ENCODE measurements around the gene UGT1A10.

The UGT1A10 gene

DNA sequence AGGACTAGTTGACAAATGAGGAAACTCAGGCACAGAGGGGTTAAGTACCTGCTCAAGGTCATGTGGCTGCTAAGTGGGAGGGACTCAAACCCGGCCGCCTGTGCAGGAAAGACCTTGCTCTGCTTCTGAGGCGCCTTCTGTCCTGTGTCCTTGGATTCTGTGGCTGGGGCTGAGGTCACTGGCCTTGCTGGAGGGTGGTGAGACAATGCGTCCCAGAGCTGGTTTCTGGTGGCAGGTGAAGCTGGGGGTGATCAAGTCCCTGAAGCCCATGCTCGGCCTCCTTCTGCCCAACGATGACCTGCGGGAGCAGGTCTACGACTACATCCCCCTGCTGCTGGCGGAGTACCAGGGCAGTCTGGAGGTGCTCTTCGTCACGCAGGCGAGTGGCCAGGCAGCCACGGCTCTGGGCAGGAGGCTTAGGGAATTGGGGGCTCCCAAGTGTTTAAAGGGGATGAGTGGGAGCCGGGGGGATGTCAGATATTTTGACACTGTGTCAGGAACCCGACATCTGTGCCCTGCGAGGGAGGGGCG, 157.9 kb downstream of the UGT1A10 start:
- peaks cover 17% of the 10 kb centered on the region for H3K4me1 Mint-ChIP-seq
- TF ChIP-seq, protein P1, sequence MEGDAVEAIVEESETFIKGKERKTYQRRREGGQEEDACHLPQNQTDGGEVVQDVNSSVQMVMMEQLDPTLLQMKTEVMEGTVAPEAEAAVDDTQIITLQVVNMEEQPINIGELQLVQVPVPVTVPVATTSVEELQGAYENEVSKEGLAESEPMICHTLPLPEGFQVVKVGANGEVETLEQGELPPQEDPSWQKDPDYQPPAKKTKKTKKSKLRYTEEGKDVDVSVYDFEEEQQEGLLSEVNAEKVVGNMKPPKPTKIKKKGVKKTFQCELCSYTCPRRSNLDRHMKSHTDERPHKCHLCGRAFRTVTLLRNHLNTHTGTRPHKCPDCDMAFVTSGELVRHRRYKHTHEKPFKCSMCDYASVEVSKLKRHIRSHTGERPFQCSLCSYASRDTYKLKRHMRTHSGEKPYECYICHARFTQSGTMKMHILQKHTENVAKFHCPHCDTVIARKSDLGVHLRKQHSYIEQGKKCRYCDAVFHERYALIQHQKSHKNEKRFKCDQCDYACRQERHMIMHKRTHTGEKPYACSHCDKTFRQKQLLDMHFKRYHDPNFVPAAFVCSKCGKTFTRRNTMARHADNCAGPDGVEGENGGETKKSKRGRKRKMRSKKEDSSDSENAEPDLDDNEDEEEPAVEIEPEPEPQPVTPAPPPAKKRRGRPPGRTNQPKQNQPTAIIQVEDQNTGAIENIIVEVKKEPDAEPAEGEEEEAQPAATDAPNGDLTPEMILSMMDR (IDR thresholded peaks at IDR 0.05): no peak
- no peak for DNase-seq
- no peaks in the 10 kb centered on the region for H3K9me3 Mint-ChIP-seq
- H3K27me3 Mint-ChIP-seq (ENCODE audit: low read depth, poor library complexity): peaks cover 7% of the 10 kb centered on the region
- H3K27ac Mint-ChIP-seq: no peak overlapping the region
- no peaks in the 10 kb centered on the region for H3K36me3 Mint-ChIP-seq (ENCODE audit: low read depth)
- no peak overlapping the region for H3K4me3 Mint-ChIP-seq

DNA sequence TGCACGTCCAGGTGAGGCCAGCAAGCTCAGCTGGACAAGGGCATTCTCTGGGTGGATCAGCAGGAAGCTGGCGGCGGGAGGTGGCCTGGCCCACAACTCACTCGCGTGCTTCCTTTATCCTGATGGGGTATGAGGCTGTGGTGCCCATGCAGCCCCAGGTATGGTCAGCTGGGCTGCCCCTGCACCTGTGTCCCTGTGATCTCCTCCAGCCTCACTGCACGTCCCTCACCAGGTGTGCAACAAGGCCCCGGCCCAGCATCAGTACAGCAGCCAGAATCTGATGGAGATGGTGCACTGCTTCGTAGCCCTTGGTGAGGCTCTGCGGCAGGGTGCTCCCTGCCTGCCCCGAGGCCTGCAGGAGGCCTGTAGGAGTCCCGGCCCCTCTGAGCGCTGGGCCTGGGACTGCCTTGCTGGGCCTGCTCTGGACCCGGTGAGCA, 159.5 kb downstream of the UGT1A10 start:
- no peaks in the 10 kb centered on the region for H3K36me3 Mint-ChIP-seq (ENCODE audit: low read depth)
- no peak overlapping the region for H3K4me3 Mint-ChIP-seq
- H3K27ac Mint-ChIP-seq: no peak overlapping the region
- H3K27me3 Mint-ChIP-seq (ENCODE audit: low read depth, poor library complexity): peaks cover 8% of the 10 kb centered on the region
- TF ChIP-seq, protein P1 (IDR thresholded peaks at IDR 0.05): no peak
- DNase-seq: no peak
- peaks cover 5% of the 10 kb centered on the region for H3K9me3 Mint-ChIP-seq
- peaks cover 15% of the 10 kb centered on the region for H3K4me1 Mint-ChIP-seq

DNA sequence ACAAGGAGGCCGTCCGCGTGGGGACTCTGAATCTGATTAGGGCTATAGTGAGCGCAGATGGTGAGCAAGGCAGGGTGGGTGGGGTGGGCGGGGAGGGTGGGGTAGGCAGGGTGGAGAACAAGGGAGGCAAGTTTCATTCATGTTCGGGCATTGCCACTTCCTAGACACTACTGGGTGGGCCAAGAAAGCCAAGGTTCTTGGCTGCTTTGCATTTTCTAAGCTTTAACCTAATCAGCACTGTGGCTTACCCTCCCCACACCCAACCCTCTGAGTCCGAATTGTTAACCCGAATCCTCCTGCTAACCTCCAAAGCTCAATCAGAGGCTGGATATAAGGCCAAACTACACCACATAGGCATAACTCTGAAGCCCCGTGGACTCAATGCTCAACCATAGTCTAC, 160.0 kb downstream of the UGT1A10 start:
- Mint-ChIP-seq H3K4me1 (peaks cover 10% of the 10 kb centered on the region), H3K27ac (no peak overlapping the region), H3K4me3 (no peak overlapping the region)

DNA sequence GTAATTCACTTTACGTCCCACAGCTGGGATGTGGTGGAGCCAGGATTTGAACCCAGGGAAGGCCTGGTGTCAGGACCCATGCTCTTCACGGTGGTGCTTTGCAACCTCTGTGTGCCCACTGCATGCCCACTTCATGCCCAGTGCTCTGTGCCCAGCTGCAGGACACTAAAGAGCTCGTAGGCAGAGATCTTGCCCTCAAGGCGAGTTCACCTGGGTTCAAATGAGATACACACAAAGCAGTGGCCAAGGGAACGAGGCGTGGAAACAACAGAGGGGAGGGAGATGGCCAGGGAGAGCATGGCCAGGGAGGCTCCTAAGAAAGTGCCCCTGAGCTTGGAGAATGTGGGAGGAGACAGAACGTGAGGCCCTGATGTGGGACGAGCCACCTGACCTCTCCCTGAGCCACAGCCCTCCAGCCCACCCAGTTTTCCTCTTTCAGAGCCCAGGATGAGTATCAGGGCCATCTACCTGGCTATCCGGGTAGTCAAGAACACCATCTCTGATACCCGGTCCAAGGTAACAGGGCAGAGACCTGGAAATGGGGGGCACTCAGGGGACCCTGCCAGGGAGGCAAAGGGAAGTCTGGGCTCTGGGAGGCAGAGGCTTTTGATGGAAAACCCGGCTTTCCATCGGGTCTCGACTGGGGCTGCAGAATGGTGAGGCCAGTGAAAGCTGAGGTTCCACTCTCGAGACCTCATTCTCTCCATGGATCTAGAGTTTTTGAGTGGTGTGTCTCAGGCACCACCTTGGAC, 162.3 kb downstream of the UGT1A10 start:
- Mint-ChIP-seq H3K27me3 (ENCODE audit: low read depth, poor library complexity) (peaks cover 8% of the 10 kb centered on the region), H3K4me3 (no peak overlapping the region), H3K4me1 (peaks cover 2% of the 10 kb centered on the region), H3K9me3 (peaks cover 5% of the 10 kb centered on the region), H3K27ac (no peak overlapping the region), H3K36me3 (ENCODE audit: low read depth) (no peaks in the 10 kb centered on the region)
- TF ChIP-seq, protein P1 (IDR thresholded peaks at IDR 0.05): no peak
- no peak for DNase-seq

More for the DNA sequence above, 160.0 kb downstream of the UGT1A10 start:
- Mint-ChIP-seq H3K27me3 (ENCODE audit: low read depth, poor library complexity) (peaks cover 8% of the 10 kb centered on the region), H3K9me3 (peaks cover 5% of the 10 kb centered on the region), H3K36me3 (ENCODE audit: low read depth) (no peaks in the 10 kb centered on the region)
- TF ChIP-seq, protein P1 (IDR thresholded peaks at IDR 0.05): no peak
- no peak for DNase-seq

DNA sequence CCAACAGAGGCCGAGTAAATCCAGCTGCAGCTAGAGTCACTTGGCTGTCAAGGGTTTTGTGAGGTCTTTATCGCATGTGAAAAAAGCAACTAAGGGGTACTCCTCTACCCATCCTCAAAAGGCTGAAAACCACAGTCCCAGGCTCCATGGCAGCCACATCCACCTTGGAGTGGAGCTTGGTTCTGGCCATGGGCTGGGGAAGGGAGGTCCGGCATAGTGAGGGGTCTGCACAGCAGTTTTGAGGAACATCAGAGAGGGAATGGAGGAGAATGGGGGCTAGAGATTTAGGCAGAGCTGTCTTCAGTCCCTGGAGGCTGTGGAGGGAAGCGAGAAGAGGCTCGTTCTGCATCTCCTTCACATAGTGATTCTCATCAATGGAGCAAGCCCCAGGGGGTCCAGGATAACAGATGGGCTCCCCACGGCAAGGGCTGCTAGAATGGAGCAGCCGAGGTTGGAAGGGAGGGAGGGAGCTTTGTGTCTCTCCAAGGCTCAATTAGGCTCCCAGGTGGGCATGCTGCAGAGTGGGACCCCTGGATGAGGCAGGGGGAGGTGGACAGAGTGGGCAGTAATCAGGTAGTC, 162.9 kb downstream of the UGT1A10 start:
- no peak overlapping the region for H3K4me3 Mint-ChIP-seq
- no peak for DNase-seq
- H3K4me1 Mint-ChIP-seq: no peaks in the 10 kb centered on the region
- peaks cover 5% of the 10 kb centered on the region for H3K9me3 Mint-ChIP-seq
- peaks cover 11% of the 10 kb centered on the region for H3K27me3 Mint-ChIP-seq (ENCODE audit: low read depth, poor library complexity)
- H3K27ac Mint-ChIP-seq: no peak overlapping the region
- no peaks in the 10 kb centered on the region for H3K36me3 Mint-ChIP-seq (ENCODE audit: low read depth)
- TF ChIP-seq, protein P1 (IDR thresholded peaks at IDR 0.05): no peak
